Cardiac fibroblast (primary cell): ENCODE data around the gene IL15.

ENCODE experiments used
- DNase-seq, 2 donors: peaks; one replicate each; pipeline versions ENCODE4 v3.0.0 to v3.0.0-alpha.2; 2010; ENCODE audit warnings: low read depth in 2 of 2
- H3K4me3 ChIP-seq, 2 donors: replicated peaks in 1 of 2; 1 replicate in 1 of 2; 2 replicates in 1 of 2; pipeline ENCODE4 v1.5.1; 2011; ENCODE audit warnings: low read depth in 2 of 2, low read length in 2 of 2, mild to moderate bottlenecking in 2 of 2, moderate library complexity in 1 of 2
- CTCF ChIP-seq: IDR thresholded peaks from one replicate; pipeline ENCODE4 v1.5.1; 2011; ENCODE audit warnings: low read depth, mild to moderate bottlenecking, low read length, inconsistent platforms

Gene IL15

GRCh38 chr4:141636771-141637460, 533 bp downstream of the IL15 start:
- peak; percentile 51 to 69 for DNase-seq
- peak overlapping the region; percentile 82 to 92 for H3K4me3 ChIP-seq
- no peak for TF ChIP-seq CTCF

- peak overlapping the region; percentile 82 to 92 for H3K4me3 ChIP-seq
- peak in 1 of 2 donors; percentile 33 for DNase-seq
- no peak for TF ChIP-seq CTCF
Measured at GRCh38 chr4:141637565-141637964, 1.2 kb downstream of the IL15 start.

- no peak for TF ChIP-seq CTCF
- H3K4me3 ChIP-seq, result peak overlapping the region in 1 of 2 donors; percentile 82
- DNase-seq, result no peak
Measured at GRCh38 chr4:141638230-141638629, 1.8 kb downstream of the IL15 start.

GRCh38 chr4:141640696-141641095, 4.3 kb downstream of the IL15 start:
- TF ChIP-seq CTCF, result no peak
- no peak overlapping the region for H3K4me3 ChIP-seq
- DNase-seq, result no peak

- no peak for TF ChIP-seq CTCF
- no peak for DNase-seq
- H3K4me3 ChIP-seq, result no peak overlapping the region
Measured at GRCh38 chr4:141642063-141642462, 5.7 kb downstream of the IL15 start.

- no peak for DNase-seq
- H3K4me3 ChIP-seq, result no peak overlapping the region
- no peak for TF ChIP-seq CTCF
Measured at GRCh38 chr4:141642711-141643110, 6.3 kb downstream of the IL15 start.

GRCh38 chr4:141643557-141643956, 7.2 kb downstream of the IL15 start:
- TF ChIP-seq CTCF, result no peak
- H3K4me3 ChIP-seq, result no peak overlapping the region
- DNase-seq, result peak in 1 of 2 donors; percentile 90
